ENCODE results near the gene PACRG. TPM values are rescaled to one million over a fixed set of nuclear protein-coding genes. Genes with fewer than 3 reads are reported as not detected.

The PACRG gene
- total and polyA plus RNA-seq, 2 experiments from 2014 or later: 0.17 to 0.68 TPM

GRCh38 chr6:163159689-163160088 lies 431.9 kb downstream of the PACRG start:
- Histone ChIP-seq H3K4me3 (no peak overlapping the region), H4K20me1 (replicated peaks; ENCODE audit: insufficient read depth) (no peaks in the 10 kb centered on the region), H3K27ac (ENCODE audit: low read depth) (no peak overlapping the region), H2AFZ (no peak overlapping the region), H3K9me2 (ENCODE audit: insufficient read depth) (no peaks in the 10 kb centered on the region), H3K4me2 (no peak overlapping the region), H3K27me3 (ENCODE audit: insufficient read depth) (no peaks in the 10 kb centered on the region), H3F3A (replicated peaks; ENCODE audit: low read depth) (no peaks in the 10 kb centered on the region), H3K79me2 (replicated peaks; ENCODE audit: insufficient read depth) (no peaks in the 10 kb centered on the region), H3K4me1 (ENCODE audit: insufficient read depth) (no peaks in the 10 kb centered on the region), H3K36me3 (ENCODE audit: insufficient read depth) (no peaks in the 10 kb centered on the region)
- TF ChIP-seq EZH2 (IDR thresholded peaks at IDR 0.05; ENCODE audit: low read depth, unreplicated experiment): no peak
- TF ChIP-seq, protein P1, sequence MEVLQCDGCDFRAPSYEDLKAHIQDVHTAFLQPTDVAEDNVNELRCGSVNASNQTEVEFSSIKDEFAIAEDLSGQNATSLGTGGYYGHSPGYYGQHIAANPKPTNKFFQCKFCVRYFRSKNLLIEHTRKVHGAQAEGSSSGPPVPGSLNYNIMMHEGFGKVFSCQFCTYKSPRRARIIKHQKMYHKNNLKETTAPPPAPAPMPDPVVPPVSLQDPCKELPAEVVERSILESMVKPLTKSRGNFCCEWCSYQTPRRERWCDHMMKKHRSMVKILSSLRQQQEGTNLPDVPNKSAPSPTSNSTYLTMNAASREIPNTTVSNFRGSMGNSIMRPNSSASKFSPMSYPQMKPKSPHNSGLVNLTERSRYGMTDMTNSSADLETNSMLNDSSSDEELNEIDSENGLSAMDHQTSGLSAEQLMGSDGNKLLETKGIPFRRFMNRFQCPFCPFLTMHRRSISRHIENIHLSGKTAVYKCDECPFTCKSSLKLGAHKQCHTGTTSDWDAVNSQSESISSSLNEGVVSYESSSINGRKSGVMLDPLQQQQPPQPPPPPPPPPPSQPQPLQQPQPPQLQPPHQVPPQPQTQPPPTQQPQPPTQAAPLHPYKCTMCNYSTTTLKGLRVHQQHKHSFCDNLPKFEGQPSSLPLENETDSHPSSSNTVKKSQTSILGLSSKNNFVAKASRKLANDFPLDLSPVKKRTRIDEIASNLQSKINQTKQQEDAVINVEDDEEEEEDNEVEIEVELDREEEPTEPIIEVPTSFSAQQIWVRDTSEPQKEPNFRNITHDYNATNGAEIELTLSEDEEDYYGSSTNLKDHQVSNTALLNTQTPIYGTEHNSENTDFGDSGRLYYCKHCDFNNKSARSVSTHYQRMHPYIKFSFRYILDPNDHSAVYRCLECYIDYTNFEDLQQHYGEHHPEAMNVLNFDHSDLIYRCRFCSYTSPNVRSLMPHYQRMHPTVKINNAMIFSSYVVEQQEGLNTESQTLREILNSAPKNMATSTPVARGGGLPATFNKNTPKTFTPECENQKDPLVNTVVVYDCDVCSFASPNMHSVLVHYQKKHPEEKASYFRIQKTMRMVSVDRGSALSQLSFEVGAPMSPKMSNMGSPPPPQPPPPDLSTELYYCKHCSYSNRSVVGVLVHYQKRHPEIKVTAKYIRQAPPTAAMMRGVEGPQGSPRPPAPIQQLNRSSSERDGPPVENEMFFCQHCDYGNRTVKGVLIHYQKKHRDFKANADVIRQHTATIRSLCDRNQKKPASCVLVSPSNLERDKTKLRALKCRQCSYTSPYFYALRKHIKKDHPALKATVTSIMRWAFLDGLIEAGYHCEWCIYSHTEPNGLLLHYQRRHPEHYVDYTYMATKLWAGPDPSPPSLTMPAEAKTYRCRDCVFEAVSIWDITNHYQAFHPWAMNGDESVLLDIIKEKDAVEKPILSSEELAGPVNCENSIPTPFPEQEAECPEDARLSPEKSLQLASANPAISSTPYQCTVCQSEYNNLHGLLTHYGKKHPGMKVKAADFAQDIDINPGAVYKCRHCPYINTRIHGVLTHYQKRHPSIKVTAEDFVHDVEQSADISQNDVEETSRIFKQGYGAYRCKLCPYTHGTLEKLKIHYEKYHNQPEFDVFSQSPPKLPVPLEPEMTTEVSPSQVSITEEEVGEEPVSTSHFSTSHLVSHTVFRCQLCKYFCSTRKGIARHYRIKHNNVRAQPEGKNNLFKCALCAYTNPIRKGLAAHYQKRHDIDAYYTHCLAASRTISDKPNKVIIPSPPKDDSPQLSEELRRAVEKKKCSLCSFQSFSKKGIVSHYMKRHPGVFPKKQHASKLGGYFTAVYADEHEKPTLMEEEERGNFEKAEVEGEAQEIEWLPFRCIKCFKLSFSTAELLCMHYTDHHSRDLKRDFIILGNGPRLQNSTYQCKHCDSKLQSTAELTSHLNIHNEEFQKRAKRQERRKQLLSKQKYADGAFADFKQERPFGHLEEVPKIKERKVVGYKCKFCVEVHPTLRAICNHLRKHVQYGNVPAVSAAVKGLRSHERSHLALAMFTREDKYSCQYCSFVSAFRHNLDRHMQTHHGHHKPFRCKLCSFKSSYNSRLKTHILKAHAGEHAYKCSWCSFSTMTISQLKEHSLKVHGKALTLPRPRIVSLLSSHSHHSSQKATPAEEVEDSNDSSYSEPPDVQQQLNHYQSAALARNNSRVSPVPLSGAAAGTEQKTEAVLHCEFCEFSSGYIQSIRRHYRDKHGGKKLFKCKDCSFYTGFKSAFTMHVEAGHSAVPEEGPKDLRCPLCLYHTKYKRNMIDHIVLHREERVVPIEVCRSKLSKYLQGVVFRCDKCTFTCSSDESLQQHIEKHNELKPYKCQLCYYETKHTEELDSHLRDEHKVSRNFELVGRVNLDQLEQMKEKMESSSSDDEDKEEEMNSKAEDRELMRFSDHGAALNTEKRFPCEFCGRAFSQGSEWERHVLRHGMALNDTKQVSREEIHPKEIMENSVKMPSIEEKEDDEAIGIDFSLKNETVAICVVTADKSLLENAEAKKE (CRISPR knock-in tag; IDR thresholded peaks at IDR 0.05): no peak
- TF ChIP-seq ZNF114 (CRISPR knock-in tag; IDR thresholded peaks at IDR 0.05): no peak
- no peak for TF ChIP-seq NANOG (IDR thresholded peaks at IDR 0.05; ENCODE audit: borderline replicate concordance)
- no peak for TF ChIP-seq STAT1 (IDR thresholded peaks at IDR 0.05; ENCODE audit: unreplicated experiment)
- no peak for TF ChIP-seq CTCF (conservative IDR thresholded peaks at IDR 0.05; ENCODE audit: low read depth in 2 of 2)
- no peak for TF ChIP-seq EZH2phosphoT487 (IDR thresholded peaks at IDR 0.05; ENCODE audit: unreplicated experiment)
- no peak for TF ChIP-seq CREB1 (CRISPR knock-in tag; IDR thresholded peaks at IDR 0.05; ENCODE audit: low read depth)
- no peak for TF ChIP-seq JUNB (IDR thresholded peaks at IDR 0.05; ENCODE audit: unreplicated experiment)
- TF ChIP-seq POLR2AphosphoS5 (IDR thresholded peaks at IDR 0.05; ENCODE audit: low read depth): no peak
- TF ChIP-seq ZNF331 (CRISPR knock-in tag; IDR thresholded peaks at IDR 0.05; ENCODE audit: low read depth): no peak
- ATAC-seq (no peak), DNase-seq (ENCODE audit: low spot score) (no peak)
- no peaks in the 10 kb centered on the region for H3K9me3 Mint-ChIP-seq
- H3K27ac Mint-ChIP-seq: no peak overlapping the region
- H3K27me3 Mint-ChIP-seq (ENCODE audit: insufficient read depth, low read depth, poor library complexity): no peaks in the 10 kb centered on the region
- no peaks in the 10 kb centered on the region for H3K36me3 Mint-ChIP-seq (ENCODE audit: low read depth)
- no peaks in the 10 kb centered on the region for H3K4me1 Mint-ChIP-seq
- no peak overlapping the region for H3K4me3 Mint-ChIP-seq
